Stimulated activated naive CD8-positive, alpha-beta T cell treated with anti-CD3 and anti-CD28 coated beads, Interleukin-15, Interleukin-2, amounts not matched to agents 100 U/mL and 50 U/mL, for 24 hours (primary cell): ENCODE data around the gene LRRC61.
"Not testable (repeated sequence)": the region's sequence is repeated elsewhere in the genome, so short reads cannot be mapped to it uniquely, and the experiment has no call there.

Experiments used
- ATAC-seq: fragments of 150-1000 bp; cut with Tn5 transposase; one replicate; pipeline ENCODE4 v1.10.0; 2021
- DNase-seq: peaks from one replicate; pipeline ENCODE4 v3.0.0; 2021

The LRRC61 gene

GRCh38 chr7:150383710-150384397, 60.7 kb downstream of the LRRC61 start:
- DNase-seq (no peak), ATAC-seq (no peak)

GRCh38 chr7:150384406-150385301, 61.5 kb downstream of the LRRC61 start:
- ATAC-seq (no peak), DNase-seq (no peak)

- ATAC-seq = no peak
- DNase-seq = no peak
Observed at GRCh38 chr7:150385302-150385723, 62.2 kb downstream of the LRRC61 start.

DNA sequence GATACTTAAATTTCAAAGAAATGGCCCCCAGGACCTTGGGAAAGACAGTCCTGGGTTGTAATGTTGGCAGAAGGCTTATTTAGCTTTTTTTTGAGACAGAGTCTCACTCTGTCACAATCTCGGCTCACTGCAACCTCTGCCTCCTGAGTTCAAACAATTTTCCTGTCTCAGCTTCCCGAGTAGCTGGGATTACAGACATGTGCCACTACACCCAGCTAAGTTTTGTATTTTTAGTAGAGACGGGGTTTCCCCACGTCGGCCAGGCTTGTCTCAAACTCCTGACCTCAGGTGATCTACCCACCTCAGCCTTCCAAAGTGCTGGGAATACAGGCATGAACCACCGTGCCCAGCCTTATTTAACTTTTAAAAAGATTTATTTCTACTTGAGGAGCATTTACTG, 62.7 kb downstream of the LRRC61 start:
- not testable (repeated sequence) for ATAC-seq, DNase-seq
